H1 (cell line): ENCODE results near the gene LRP5. TPM values are rescaled to one million over a fixed set of nuclear protein-coding genes. Genes with fewer than 3 reads are reported as not detected.
A peak's percentile ranks its signal among the peaks of the same experiment; 100 is the strongest.

Experiments used
- CTCF ChIA-PET: fragments of 300-600 bp; sonication (Branson Sonifier 250); formaldehyde crosslinking; loops from one replicate; lab custom pipeline; 2021; ENCODE audit not compliant: partially characterized antibody; lab: Charles Lee
- POLR2A ChIA-PET: fragments of 300-600 bp; sonication (Branson Sonifier 250); formaldehyde crosslinking; loops from one replicate; lab custom pipeline; 2021; ENCODE audit warnings: inconsistent platforms; ENCODE audit not compliant: partially characterized antibody; lab: Charles Lee
- DNase-seq, 2 experiments: peaks; one replicate each; pipeline versions ENCODE4 v3.0.0 to v3.0.0-alpha.2; 2010 to 2022; ENCODE audit warnings: low spot score in 2 of 2, low read depth in 1 of 2, mixed read lengths in 1 of 2
- FAIRE-seq: peaks from 2 replicates; lab custom pipeline; 2011; peaks lifted over from hg19 to GRCh38; lab: Jason Lieb, UNC
- H2AFZ ChIP-seq: 2 replicates; pipeline ENCODE4 v1.8.1; 2012; ENCODE audit warnings: low read length, inconsistent platforms
- H2AK5ac ChIP-seq: 2 replicates; pipeline ENCODE4 v1.6.1; 2013; ENCODE audit warnings: low read depth, low read length
- H2BK120ac ChIP-seq: replicated peaks from 2 replicates; pipeline ENCODE3; 2013; ENCODE audit warnings: low read depth, low read length, inconsistent platforms
- H2BK12ac ChIP-seq: 2 replicates; pipeline ENCODE4 v1.6.1; 2013; ENCODE audit warnings: low read depth, low read length
- H2BK15ac ChIP-seq: 2 replicates; pipeline ENCODE4 v1.6.1; 2013; ENCODE audit warnings: low read length
- H2BK20ac ChIP-seq: 2 replicates; pipeline ENCODE4 v1.6.1; 2013; ENCODE audit warnings: low read length
- H2BK5ac ChIP-seq: 2 replicates; pipeline ENCODE4 v1.6.1; 2013; ENCODE audit warnings: low read depth, low read length
- H3K14ac ChIP-seq: 2 replicates; pipeline ENCODE4 v1.6.1; 2013; ENCODE audit warnings: inconsistent platforms; ENCODE audit not compliant: insufficient read length
- H3K18ac ChIP-seq: 2 replicates; pipeline ENCODE4 v1.6.1; 2013; ENCODE audit warnings: low read length; ENCODE audit errors: extremely low read depth
- H3K23ac ChIP-seq: 2 replicates; pipeline ENCODE4 v1.6.1; 2013; ENCODE audit warnings: inconsistent platforms; ENCODE audit not compliant: insufficient read length
- H3K23me2 ChIP-seq: 2 replicates; pipeline ENCODE4 v1.6.1; 2013; ENCODE audit warnings: low read depth, low read length
- H3K27ac ChIP-seq: 2 replicates; pipeline ENCODE4 v1.6.1; 2011; ENCODE audit warnings: low read depth, low read length, inconsistent platforms
- H3K27me3 ChIP-seq, 4 experiments: replicated peaks in 1 of 4; 1 replicate in 1 of 4; 2 replicates in 3 of 4; pipeline versions ENCODE4 v1.6.1 to v1.8.1; 2011 to 2013; ENCODE audit warnings: low read length in 3 of 4, mild to moderate bottlenecking in 3 of 4, inconsistent platforms in 2 of 4, mixed read lengths in 2 of 4, moderate library complexity in 1 of 4; ENCODE audit not compliant: control insufficient read depth in 3 of 4, insufficient read depth in 3 of 4; ENCODE audit errors: extremely low read depth in 1 of 4
- H3K36me3 ChIP-seq, 4 experiments: 2 replicates each; pipeline versions ENCODE4 v1.6.1 to v1.8.1; 2011 to 2013; ENCODE audit warnings: mild to moderate bottlenecking in 4 of 4, low read length in 3 of 4, moderate library complexity in 2 of 4, control low read depth in 1 of 4, inconsistent platforms in 1 of 4; ENCODE audit not compliant: insufficient read depth in 4 of 4, control insufficient read depth in 2 of 4
- H3K4ac ChIP-seq: replicated peaks from 2 replicates; pipeline ENCODE3; 2013; ENCODE audit warnings: low read length, low read depth, mixed read lengths, inconsistent platforms; ENCODE audit not compliant: insufficient read length
- H3K4me1 ChIP-seq, 4 experiments: replicated peaks in 1 of 4; 1 replicate in 1 of 4; 2 replicates in 3 of 4; pipeline versions ENCODE4 v1.6.1 to v1.8.1; 2011 to 2013; ENCODE audit warnings: low read length in 3 of 4, inconsistent platforms in 2 of 4, mixed read lengths in 1 of 4; ENCODE audit not compliant: insufficient read depth in 4 of 4, control insufficient read depth in 3 of 4
- H3K4me2 ChIP-seq, 2 experiments: 2 replicates each; pipeline versions ENCODE4 v1.6.1 to v1.8.1; 2011 to 2013; ENCODE audit warnings: low read depth in 2 of 2, low read length in 2 of 2, control low read depth in 1 of 2, inconsistent platforms in 1 of 2, mild to moderate bottlenecking in 1 of 2; ENCODE audit not compliant: insufficient read depth in 1 of 2
- H3K4me3 ChIP-seq, 4 experiments: fragments of 200-600, 300-600 bp in 1 of 4; sonication (generic), shearing (Covaris generic), sonication (Bioruptor Twin) in 1 of 4; 2 replicates each; pipeline versions ENCODE4 v1.5.1 to v1.8.1; 2011 to 2016; ENCODE audit warnings: low read length in 4 of 4, low read depth in 3 of 4, control low read depth in 2 of 4, inconsistent platforms in 2 of 4, mild to moderate bottlenecking in 2 of 4, mixed read lengths in 1 of 4, moderate library complexity in 1 of 4; ENCODE audit not compliant: insufficient read depth in 2 of 4; ENCODE audit errors: extremely low read depth in 1 of 4
- H3K56ac ChIP-seq: replicated peaks from 2 replicates; pipeline ENCODE3; 2013; ENCODE audit warnings: low read depth, mild to moderate bottlenecking, mixed read lengths, low read length, inconsistent platforms; ENCODE audit not compliant: insufficient read length
- H3K79me1 ChIP-seq: 2 replicates; pipeline ENCODE4 v1.6.1; 2013; ENCODE audit warnings: low read depth, low read length, control low read depth
- H3K79me2 ChIP-seq, 2 experiments: 2 replicates each; pipeline versions ENCODE4 v1.6.1 to v1.8.1; 2012 to 2013; ENCODE audit warnings: low read length in 2 of 2, mild to moderate bottlenecking in 2 of 2, inconsistent platforms in 1 of 2; ENCODE audit not compliant: insufficient read depth in 2 of 2, control insufficient read depth in 1 of 2
- H3K9ac ChIP-seq, 4 experiments: replicated peaks in 1 of 4; 1 replicate in 1 of 4; 2 replicates in 3 of 4; pipeline versions ENCODE4 v1.6.1 to v1.8.1; 2011 to 2013; ENCODE audit warnings: low read depth in 3 of 4, low read length in 3 of 4, control low read depth in 2 of 4, mild to moderate bottlenecking in 2 of 4, moderate library complexity in 2 of 4, inconsistent platforms in 1 of 4; ENCODE audit errors: extremely low read depth in 1 of 4
- H3K9me3 ChIP-seq, 2 experiments: 2 replicates each; pipeline versions ENCODE4 v1.6.1 to v1.8.1; 2012 to 2013; ENCODE audit warnings: mild to moderate bottlenecking in 2 of 2, moderate library complexity in 2 of 2, control low read depth in 1 of 2, inconsistent platforms in 1 of 2, low read depth in 1 of 2, low read length in 1 of 2, mixed read lengths in 1 of 2; ENCODE audit not compliant: insufficient read depth in 2 of 2
- H4K20me1 ChIP-seq, 2 experiments: replicated peaks in 1 of 2; 2 replicates each; pipeline versions ENCODE3 to v1.8.1; 2011 to 2013; ENCODE audit warnings: inconsistent platforms in 2 of 2, low read length in 2 of 2, mild to moderate bottlenecking in 1 of 2; ENCODE audit not compliant: insufficient read depth in 2 of 2, control insufficient read depth in 1 of 2
- H4K5ac ChIP-seq: 2 replicates; pipeline ENCODE4 v1.6.1; 2013; ENCODE audit warnings: low read length, low read depth, mixed read lengths, inconsistent platforms; ENCODE audit not compliant: insufficient read length
- H4K8ac ChIP-seq: 2 replicates; pipeline ENCODE4 v1.8.0; 2013; ENCODE audit warnings: mild to moderate bottlenecking, moderate library complexity, low read length, inconsistent platforms; ENCODE audit not compliant: insufficient read depth; ENCODE audit errors: extremely low read depth
- H4K91ac ChIP-seq: replicated peaks from 2 replicates; pipeline ENCODE3; 2013; ENCODE audit warnings: low read length, mixed read lengths, inconsistent platforms; ENCODE audit not compliant: insufficient read length
- BCL11A ChIP-seq, 2 experiments: IDR thresholded peaks; one replicate each; pipeline ENCODE4 v1.6.1; 2011; ENCODE audit warnings: low read depth in 2 of 2, low read length in 2 of 2, mild to moderate bottlenecking in 2 of 2
- CTCF ChIP-seq, 3 experiments: IDR thresholded peaks; 1 replicate in 2 of 3; 2 replicates in 1 of 3; pipeline versions ENCODE4 v1.5.1 to v1.6.1; 2011; ENCODE audit warnings: low read length in 3 of 3, mild to moderate bottlenecking in 3 of 3, inconsistent platforms in 2 of 3, low read depth in 1 of 3, moderate library complexity in 1 of 3; ENCODE audit not compliant: insufficient read depth in 1 of 3; ENCODE audit errors: control extremely low read depth in 1 of 3
- MAX ChIP-seq: IDR thresholded peaks from 2 replicates; pipeline ENCODE4 v1.6.1; 2012; ENCODE audit warnings: inconsistent platforms
- NANOG ChIP-seq: IDR thresholded peaks from 2 replicates; pipeline ENCODE4 v1.6.1; 2011; ENCODE audit warnings: low read length, low read depth, mild to moderate bottlenecking, inconsistent platforms; ENCODE audit not compliant: insufficient read depth, poor library complexity, severe bottlenecking
- PHF8 ChIP-seq: fragments of 200-600 bp; sonication (generic); conservative IDR thresholded peaks from 2 replicates; pipeline ENCODE4 v1.7.1; 2012; ENCODE audit warnings: low read depth, mild to moderate bottlenecking, inconsistent platforms, low read length, moderate library complexity
- RNF2 ChIP-seq: fragments of 200-900, 300-1000 bp; sonication (generic); IDR thresholded peaks from 2 replicates; pipeline ENCODE4 v1.7.1; 2016; ENCODE audit warnings: borderline replicate concordance, low read depth, mild to moderate bottlenecking, antibody characterized with exemption, low read length; ENCODE audit not compliant: poor library complexity, severe bottlenecking; ENCODE audit errors: missing control alignments
- SIX5 ChIP-seq: IDR thresholded peaks from 2 replicates; pipeline ENCODE4 v1.6.1; 2011; ENCODE audit warnings: mild to moderate bottlenecking, low read depth, low read length
- TAF1 ChIP-seq: IDR thresholded peaks from 2 replicates; pipeline ENCODE4 v1.6.1; 2011; ENCODE audit warnings: mild to moderate bottlenecking, low read depth, low read length
- TBP ChIP-seq: IDR thresholded peaks from 2 replicates; pipeline ENCODE4 v1.6.1; 2011; ENCODE audit warnings: low read depth, low read length, improper control_type of control experiment
- WGBS, 2 experiments: shearing (Covaris generic) in 1 of 2; methylation state at CpG; one replicate each; pipeline versions ENCODE4 v1.1.6 to v1.1.7; 2013 to 2015; ENCODE audit warnings: low lambda C conversion rate in 2 of 2, mixed read lengths in 2 of 2, inconsistent platforms in 1 of 2, low coverage in 1 of 2, missing lambda C conversion rate in 1 of 2; ENCODE audit not compliant: insufficient replicate concordance in 2 of 2, insufficient coverage in 1 of 2, insufficient read length in 1 of 2; ENCODE audit errors: extremely low coverage in 1 of 2, missing lambda C conversion rate in 1 of 2; 5-methylcytosine and 5-hydroxymethylcytosine counted together
- polyA plus RNA-seq, 7 experiments: library from polyadenylated mRNA; depleted of rRNA in 3 of 7; stranded (reverse) in 5 of 7; unstranded in 2 of 7; fragments of >200 nt in 5 of 7; fragments of 200-250 nt in 2 of 7; gene quantifications; 1 replicate in 5 of 7; 2 replicates in 1 of 7; 4 replicates in 1 of 7; pipeline versions ENCODE4 v1.2.1 to v1.2.3, GENCODE V29; 2011 to 2013; ENCODE audit warnings: missing spikeins in 2 of 7, mixed read lengths in 2 of 7
- total RNA-seq: library from RNA; stranded (reverse); fragmentation: NEBNext Ultra II Directional; extraction: Animal tissue kit (Norgen Biotek cat#: 25700); gene quantifications from 2 replicates; pipeline ENCODE4 v1.2.1, GENCODE V29; 2021
- TF ChIP-seq, protein P1 (sequence below): IDR thresholded peaks from 2 replicates; pipeline ENCODE4 v1.6.1; 2011; ENCODE audit warnings: low read depth, mild to moderate bottlenecking, low read length; ENCODE audit not compliant: insufficient read depth

The LRP5 gene
- total and polyA plus RNA-seq, 2 of the 8 experiments (the other 6 are each of a cell fraction or from before 2014, with no cell fraction given), result 19.0 to 38.9 TPM

- Histone ChIP-seq H3K4me3 (no peak overlapping the region), H2AK5ac (no peak overlapping the region), H4K91ac (no peak overlapping the region), H2AFZ (no peak overlapping the region), H3K4ac (no peak overlapping the region), H3K79me2 (peaks cover 4 to 52% of the 10 kb centered on the region in 2 experiments; a peak in 3 of 4 replicates), H3K4me1 (peaks cover 6 to 19% (median 13%) of the 10 kb centered on the region in 4 experiments), H3K27ac (no peak overlapping the region), H3K23me2 (no peaks in the 10 kb centered on the region), H2BK12ac (no peak overlapping the region), H3K27me3 (no peaks in the 10 kb centered on the region), H3K4me2 (no peak overlapping the region), H4K5ac (no peak overlapping the region), H2BK15ac (no peak overlapping the region), H3K36me3 (no peaks in the 10 kb centered on the region), H3K9me3 (no peaks in the 10 kb centered on the region), H2BK20ac (no peak overlapping the region), H2BK5ac (peak overlapping the region; percentile 9; the same call in 1 of the 2 replicates), H3K23ac (no peak overlapping the region), H3K56ac (no peak overlapping the region), H3K14ac (no peak overlapping the region), H4K20me1 (no peaks in the 10 kb centered on the region), H3K18ac (no peak overlapping the region), H3K79me1 (peaks cover 14% of the 10 kb centered on the region), H4K8ac (no peak overlapping the region), H3K9ac (no peak overlapping the region), H2BK120ac (no peak overlapping the region)
- DNase-seq, result no peak
- WGBS, 2 experiments, result 90% methylated on average over 8 of the region's 8 CpGs; no CpG with 5 or more reads in 1 of the 2 experiments
- POLR2A ChIA-PET, result interaction anchor here (1.4 kb wide), 1 partner anchor 10 kb away, joined by 4 read pairs; no protein-coding TSS in a partner anchor
- CTCF ChIA-PET, result interaction anchor here (0.6 to 4.7 kb wide), 3 partner anchors 8 to 47 kb away, joined by 3 to 26 read pairs (median 6); no protein-coding TSS in a partner anchor
- no peak for FAIRE-seq
- TF ChIP-seq MAX (no peak), TBP (no peak), SIX5 (no peak), BCL11A (IDR thresholded peaks at IDR 0.05; ENCODE audit: low read depth in 2 of 2, low read length in 2 of 2) (no peak), NANOG (no peak), CTCF (IDR thresholded peaks at IDR 0.05; ENCODE audit: control extremely low read depth in 1 of 3, insufficient read depth in 1 of 3, low read depth in 1 of 3, low read length in 3 of 3) (no peak), TAF1 (no peak), PHF8 (no peak), RNF2 (no peak)
- TF ChIP-seq, protein P1, sequence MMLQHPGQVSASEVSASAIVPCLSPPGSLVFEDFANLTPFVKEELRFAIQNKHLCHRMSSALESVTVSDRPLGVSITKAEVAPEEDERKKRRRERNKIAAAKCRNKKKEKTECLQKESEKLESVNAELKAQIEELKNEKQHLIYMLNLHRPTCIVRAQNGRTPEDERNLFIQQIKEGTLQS, result no peak
Observed at GRCh38 chr11:68335683-68336082, 23.3 kb downstream of the LRP5 start.
